Measurements from ENCODE around the gene TIMM13.
"Not testable (repeated sequence)": the region's sequence is repeated elsewhere in the genome, so short reads cannot be mapped to it uniquely, and the experiment has no call there.

Gene TIMM13

GRCh38 chr19:2413159-2413558 is 14.2 kb downstream of the TIMM13 start:
- DNase-seq: no peak

GRCh38 chr19:2412449-2412848 is 14.9 kb downstream of the TIMM13 start:
- DNase-seq: no peak

- DNase-seq: no peak
Observed at GRCh38 chr19:2411709-2412108, 15.7 kb downstream of the TIMM13 start.

- DNase-seq: no peak
Observed at GRCh38 chr19:2410023-2410422, 17.4 kb downstream of the TIMM13 start.

- DNase-seq: no peak
Observed at GRCh38 chr19:2409352-2409912, 18.0 kb downstream of the TIMM13 start.

GRCh38 chr19:2408247-2408646 is 19.1 kb downstream of the TIMM13 start:
- no peak for DNase-seq

- no peak for DNase-seq
Observed at GRCh38 chr19:2399582-2399981, 27.8 kb downstream of the TIMM13 start.

GRCh38 chr19:2398735-2399305 is 28.6 kb downstream of the TIMM13 start:
- no peak for DNase-seq

GRCh38 chr19:2397173-2397572 is 30.2 kb downstream of the TIMM13 start:
- DNase-seq: not testable (repeated sequence)

- not testable (repeated sequence) for DNase-seq
Observed at GRCh38 chr19:2395293-2395829, 32.0 kb downstream of the TIMM13 start.

GRCh38 chr19:2394442-2395292 is 32.7 kb downstream of the TIMM13 start:
- DNase-seq: peak; percentile 44

GRCh38 chr19:2394054-2394441 is 33.3 kb downstream of the TIMM13 start:
- DNase-seq: no peak

- DNase-seq: not testable (repeated sequence)
Observed at GRCh38 chr19:2392899-2393298, 34.5 kb downstream of the TIMM13 start.

- no peak for DNase-seq
Observed at GRCh38 chr19:2392366-2392765, 35.0 kb downstream of the TIMM13 start.

GRCh38 chr19:2391118-2391725 is 36.2 kb downstream of the TIMM13 start:
- peak; percentile 86 for DNase-seq

- no peak for DNase-seq
Observed at GRCh38 chr19:2389594-2389993, 37.8 kb downstream of the TIMM13 start.

- DNase-seq: no peak
Observed at GRCh38 chr19:2387367-2388288, 39.8 kb downstream of the TIMM13 start.

- no peak for DNase-seq
Observed at GRCh38 chr19:2385053-2385721, 42.2 kb downstream of the TIMM13 start.

GRCh38 chr19:2382530-2383222 is 44.7 kb downstream of the TIMM13 start:
- DNase-seq: no peak

GRCh38 chr19:2381148-2381820 is 46.1 kb downstream of the TIMM13 start:
- no peak for DNase-seq

GRCh38 chr19:2380567-2380966 is 46.8 kb downstream of the TIMM13 start:
- no peak for DNase-seq

Data from hematopoietic multipotent progenitor cell treated with erythropoietin and hydrocortisone succinate and interleukin-3 and kit ligand, for 6 days (in vitro differentiated cells).